ENCODE data around the gene FMN1. TPM values are rescaled to one million over a fixed set of nuclear protein-coding genes. Genes with fewer than 3 reads are reported as not detected.

The FMN1 gene
- total and polyA plus RNA-seq, 10 of the 15 experiments (the other 5 are each of a cell fraction or from before 2014, with no cell fraction given): 0.05 to 0.16 (median 0.08) TPM; not detected in 4

DNA sequence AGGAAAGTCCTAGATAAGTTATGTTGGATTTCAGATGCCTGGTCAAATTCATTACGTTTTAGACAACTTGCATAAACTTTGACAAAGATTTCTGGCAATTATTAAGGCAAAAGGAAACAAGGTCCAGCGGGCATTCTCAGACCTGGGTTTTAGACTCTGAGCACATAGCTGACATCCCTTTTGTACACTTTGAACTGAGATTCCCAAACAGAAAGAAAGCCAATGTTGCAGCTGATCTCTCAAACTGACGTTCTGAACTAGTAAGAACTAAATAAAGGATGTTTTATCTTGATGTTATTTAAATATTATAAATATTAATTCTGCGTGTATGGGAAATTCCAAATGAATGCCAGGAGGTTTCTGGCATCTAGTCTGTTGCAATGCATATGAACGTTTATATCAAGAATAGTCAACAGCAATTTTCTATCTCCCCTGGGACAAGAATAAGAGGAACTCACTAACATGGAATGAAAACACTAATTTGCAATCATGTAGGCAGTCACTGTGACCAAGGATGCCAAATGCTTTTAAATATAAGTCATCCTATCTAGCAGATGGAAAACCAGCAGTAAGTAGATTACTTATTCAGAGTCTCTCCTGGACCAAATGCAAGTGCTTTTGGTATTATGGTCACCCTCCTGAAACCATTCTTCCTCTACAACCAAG lies 274.6 kb downstream of the FMN1 start (continued):
- TF ChIP-seq EP300 (IDR thresholded peaks at IDR 0.05; ENCODE audit: borderline replicate concordance in 1 of 2, control insufficient read depth in 1 of 2, low read depth in 2 of 2, low read length in 2 of 2): no peak
- no peak for TF ChIP-seq FOXK2 (IDR thresholded peaks at IDR 0.05)
- TF ChIP-seq EED (IDR thresholded peaks at IDR 0.05; ENCODE audit: low read depth): no peak
- TF ChIP-seq FOXM1 (IDR thresholded peaks at IDR 0.05; ENCODE audit: low read depth, low read length): no peak
- no peak for TF ChIP-seq POLR2AphosphoS5 (IDR thresholded peaks at IDR 0.05; ENCODE audit: low read length)

DNA sequence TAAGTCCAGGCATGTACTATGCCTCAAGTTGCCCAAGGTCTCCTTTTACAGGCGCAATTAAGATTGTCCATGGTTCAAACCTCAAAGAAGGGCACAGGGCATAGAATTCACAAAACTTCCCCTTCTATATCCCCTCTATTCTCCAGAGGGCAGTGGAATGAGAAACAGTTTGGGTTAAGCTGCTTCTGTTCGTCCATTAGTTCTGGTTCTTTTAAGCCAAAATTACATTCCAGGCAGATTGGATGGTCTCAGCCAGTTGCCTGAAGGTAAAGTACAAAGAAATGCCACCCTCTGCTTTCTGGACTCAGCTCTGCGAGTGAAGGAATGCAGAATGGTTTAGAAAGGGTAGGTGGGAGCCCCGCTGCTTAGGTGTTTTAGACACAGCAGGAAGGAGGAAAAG lies 276.0 kb downstream of the FMN1 start:
- intact Hi-C loops (cut with micrococcal nuclease; ENCODE audit: unreplicated experiment): no loop called here
- ATAC-seq (no peak), DNase-seq (ENCODE audit: low read depth, low spot score) (no peak), FAIRE-seq (no peak)
- 39% methylated on average over 4 of the region's 4 CpGs for WGBS (ENCODE audit: insufficient coverage, insufficient replicate concordance, low lambda C conversion rate, missing lambda C conversion rate)
- H3K9ac ChIP-seq (ENCODE audit: control insufficient read depth, insufficient read depth, low read length): no peak overlapping the region
- ChIA-PET CTCF (no interaction called here), POLR2A (interaction anchor here (0.5 kb wide), 1 partner anchor 10 kb away, joined by 5 read pairs; no protein-coding TSS in a partner anchor), RAD21 (ENCODE audit: unreplicated experiment) (no interaction called here), SMC1A (ENCODE audit: uncharacterized antibody, unreplicated experiment) (interaction anchor here (0.7 to 2.3 kb wide), 2 partner anchors 10 to 161 kb away, joined by 3 to 12 read pairs; no protein-coding TSS in a partner anchor)
- H4K20me1 ChIP-seq (ENCODE audit: control insufficient read depth, insufficient read depth): no peaks in the 10 kb centered on the region
- BruUV-seq (replicated peaks): no TSS peak
- H3K9me3 ChIP-seq (replicated peaks; ENCODE audit: control insufficient read depth, insufficient read depth, low read length): no peaks in the 10 kb centered on the region
- no peaks in the 10 kb centered on the region for H3K4me1 ChIP-seq (ENCODE audit: control insufficient read depth, insufficient read depth, low read length)
- no peaks in the 10 kb centered on the region for H3K36me3 ChIP-seq (ENCODE audit: control insufficient read depth in 2 of 2, insufficient read depth in 2 of 2, low read length in 1 of 2)
- in situ Hi-C loops (cut with MboI): no loop called here
- no peaks in the 10 kb centered on the region for H3K79me2 ChIP-seq (ENCODE audit: control insufficient read depth, insufficient read depth, low read length)
- no peak overlapping the region for H3K27ac ChIP-seq (ENCODE audit: control insufficient read depth, insufficient read depth)
- no peak overlapping the region for H3K4me3 ChIP-seq
- no peak overlapping the region for H2AFZ ChIP-seq (ENCODE audit: control insufficient read depth, low read depth, low read length)
- H3K4me2 ChIP-seq (ENCODE audit: control insufficient read depth, insufficient read depth): no peak overlapping the region
- H3K27me3 ChIP-seq (replicated peaks in 1 of 2; ENCODE audit: control insufficient read depth in 2 of 2, insufficient read depth in 2 of 2, low read length in 1 of 2): no peaks in the 10 kb centered on the region; a peak in 1 of 4 replicates
- no peak for TF ChIP-seq NR2C1 (IDR thresholded peaks at IDR 0.05)
- TF ChIP-seq, protein P1, sequence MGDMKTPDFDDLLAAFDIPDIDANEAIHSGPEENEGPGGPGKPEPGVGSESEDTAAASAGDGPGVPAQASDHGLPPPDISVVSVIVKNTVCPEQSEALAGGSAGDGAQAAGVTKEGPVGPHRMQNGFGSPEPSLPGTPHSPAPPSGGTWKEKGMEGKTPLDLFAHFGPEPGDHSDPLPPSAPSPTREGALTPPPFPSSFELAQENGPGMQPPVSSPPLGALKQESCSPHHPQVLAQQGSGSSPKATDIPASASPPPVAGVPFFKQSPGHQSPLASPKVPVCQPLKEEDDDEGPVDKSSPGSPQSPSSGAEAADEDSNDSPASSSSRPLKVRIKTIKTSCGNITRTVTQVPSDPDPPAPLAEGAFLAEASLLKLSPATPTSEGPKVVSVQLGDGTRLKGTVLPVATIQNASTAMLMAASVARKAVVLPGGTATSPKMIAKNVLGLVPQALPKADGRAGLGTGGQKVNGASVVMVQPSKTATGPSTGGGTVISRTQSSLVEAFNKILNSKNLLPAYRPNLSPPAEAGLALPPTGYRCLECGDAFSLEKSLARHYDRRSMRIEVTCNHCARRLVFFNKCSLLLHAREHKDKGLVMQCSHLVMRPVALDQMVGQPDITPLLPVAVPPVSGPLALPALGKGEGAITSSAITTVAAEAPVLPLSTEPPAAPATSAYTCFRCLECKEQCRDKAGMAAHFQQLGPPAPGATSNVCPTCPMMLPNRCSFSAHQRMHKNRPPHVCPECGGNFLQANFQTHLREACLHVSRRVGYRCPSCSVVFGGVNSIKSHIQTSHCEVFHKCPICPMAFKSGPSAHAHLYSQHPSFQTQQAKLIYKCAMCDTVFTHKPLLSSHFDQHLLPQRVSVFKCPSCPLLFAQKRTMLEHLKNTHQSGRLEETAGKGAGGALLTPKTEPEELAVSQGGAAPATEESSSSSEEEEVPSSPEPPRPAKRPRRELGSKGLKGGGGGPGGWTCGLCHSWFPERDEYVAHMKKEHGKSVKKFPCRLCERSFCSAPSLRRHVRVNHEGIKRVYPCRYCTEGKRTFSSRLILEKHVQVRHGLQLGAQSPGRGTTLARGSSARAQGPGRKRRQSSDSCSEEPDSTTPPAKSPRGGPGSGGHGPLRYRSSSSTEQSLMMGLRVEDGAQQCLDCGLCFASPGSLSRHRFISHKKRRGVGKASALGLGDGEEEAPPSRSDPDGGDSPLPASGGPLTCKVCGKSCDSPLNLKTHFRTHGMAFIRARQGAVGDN (IDR thresholded peaks at IDR 0.05): no peak
- TF ChIP-seq, protein P2, sequence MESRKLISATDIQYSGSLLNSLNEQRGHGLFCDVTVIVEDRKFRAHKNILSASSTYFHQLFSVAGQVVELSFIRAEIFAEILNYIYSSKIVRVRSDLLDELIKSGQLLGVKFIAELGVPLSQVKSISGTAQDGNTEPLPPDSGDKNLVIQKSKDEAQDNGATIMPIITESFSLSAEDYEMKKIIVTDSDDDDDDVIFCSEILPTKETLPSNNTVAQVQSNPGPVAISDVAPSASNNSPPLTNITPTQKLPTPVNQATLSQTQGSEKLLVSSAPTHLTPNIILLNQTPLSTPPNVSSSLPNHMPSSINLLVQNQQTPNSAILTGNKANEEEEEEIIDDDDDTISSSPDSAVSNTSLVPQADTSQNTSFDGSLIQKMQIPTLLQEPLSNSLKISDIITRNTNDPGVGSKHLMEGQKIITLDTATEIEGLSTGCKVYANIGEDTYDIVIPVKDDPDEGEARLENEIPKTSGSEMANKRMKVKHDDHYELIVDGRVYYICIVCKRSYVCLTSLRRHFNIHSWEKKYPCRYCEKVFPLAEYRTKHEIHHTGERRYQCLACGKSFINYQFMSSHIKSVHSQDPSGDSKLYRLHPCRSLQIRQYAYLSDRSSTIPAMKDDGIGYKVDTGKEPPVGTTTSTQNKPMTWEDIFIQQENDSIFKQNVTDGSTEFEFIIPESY (IDR thresholded peaks at IDR 0.05): no peak
- TF ChIP-seq ZSCAN29 (IDR thresholded peaks at IDR 0.05): no peak
- no peak for TF ChIP-seq TCF7 (IDR thresholded peaks at IDR 0.05; ENCODE audit: borderline replicate concordance)
- TF ChIP-seq HCFC1 (IDR thresholded peaks at IDR 0.05; ENCODE audit: low read length): no peak
- TF ChIP-seq, protein P3, sequence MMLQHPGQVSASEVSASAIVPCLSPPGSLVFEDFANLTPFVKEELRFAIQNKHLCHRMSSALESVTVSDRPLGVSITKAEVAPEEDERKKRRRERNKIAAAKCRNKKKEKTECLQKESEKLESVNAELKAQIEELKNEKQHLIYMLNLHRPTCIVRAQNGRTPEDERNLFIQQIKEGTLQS (IDR thresholded peaks at IDR 0.05; ENCODE audit: borderline replicate concordance, extremely low read depth, low read depth, low read length): no peak
- no peak for TF ChIP-seq IKZF1 (conservative IDR thresholded peaks at IDR 0.05)
- TF ChIP-seq SIN3A (IDR thresholded peaks at IDR 0.05; ENCODE audit: low read depth, low read length): no peak

Data from GM12878 (cell line).